B cell (primary cell): Measurements from ENCODE around the gene RBMS3.

Experiments
- CTCF ChIP-seq: fragments of 200-600 bp; IDR thresholded peaks from one replicate; pipeline ENCODE4 v1.8.0; 2022; ENCODE audit warnings: antibody characterized with exemption, mild to moderate bottlenecking
- EZH2 ChIP-seq: IDR thresholded peaks from 2 replicates; pipeline ENCODE4 v1.6.1; 2012; ENCODE audit warnings: borderline replicate concordance, low read depth, mild to moderate bottlenecking, moderate library complexity, low read length; ENCODE audit not compliant: insufficient read depth, poor library complexity, severe bottlenecking

GRCh38 chr3:29451920-29452319, 171.0 kb downstream of the RBMS3 start:
- TF ChIP-seq CTCF, result no peak
- no peak for TF ChIP-seq EZH2
